Heart left ventricle (tissue), 16 donors: ENCODE results near the gene KIAA0930. TPM values are rescaled to one million over a fixed set of nuclear protein-coding genes. Genes with fewer than 3 reads are reported as not detected.

Experiments used
- ATAC-seq, 4 donors: fragments of 200-7000 bp; cut with Tn5 transposase; one replicate each; pipeline ENCODE4 v1.9.1; 2020 to 2022; ENCODE audit warnings: moderate library complexity in 4 of 4, mild to moderate bottlenecking in 3 of 4, moderate number of reproducible peaks in 1 of 4
- DNase-seq, 5 donors: peaks; one replicate each; pipeline ENCODE4 v3.0.0-alpha.2; 2020
- H3K27ac ChIP-seq, 12 donors: fragments of 200-600 bp; sonication (generic) in 4 of 12; one replicate each; pipeline versions ENCODE4 v1.5.0 to v1.8.0; 2016 to 2022; ENCODE audit warnings: mild to moderate bottlenecking in 2 of 12
- H3K27me3 ChIP-seq, 9 donors: fragments of 200-600 bp; sonication (generic) in 2 of 9; one replicate each; pipeline versions ENCODE4 v1.5.1 to v1.8.0; 2016 to 2022; ENCODE audit warnings: mild to moderate bottlenecking in 3 of 9
- H3K36me3 ChIP-seq, 9 donors: fragments of 200-600 bp; sonication (generic) in 2 of 9; one replicate each; pipeline versions ENCODE4 v1.5.0 to v1.8.0; 2018 to 2022; ENCODE audit warnings: mild to moderate bottlenecking in 2 of 9
- H3K4me1 ChIP-seq, 12 donors: fragments of 200-600 bp; sonication (generic) in 4 of 12; one replicate each; pipeline versions ENCODE4 v1.5.0 to v1.8.0; 2016 to 2022; ENCODE audit warnings: mild to moderate bottlenecking in 3 of 12
- H3K4me3 ChIP-seq, 12 donors: fragments of 200-600 bp; sonication (generic) in 4 of 12; one replicate each; pipeline versions ENCODE4 v1.5.0 to v1.8.0; 2017 to 2022; ENCODE audit warnings: mild to moderate bottlenecking in 9 of 12, moderate library complexity in 4 of 12
- H3K9me3 ChIP-seq, 12 donors: fragments of 200-600 bp; sonication (generic) in 4 of 12; one replicate each; pipeline versions ENCODE4 v1.5.0 to v1.8.0; 2016 to 2022; ENCODE audit warnings: mild to moderate bottlenecking in 1 of 12
- POLR2A ChIP-seq, 2 donors: fragments of 450-650 bp; IDR thresholded peaks; one replicate each; pipeline ENCODE4 v1.6.1; 2017; ENCODE audit warnings: antibody characterized with exemption in 2 of 2, mild to moderate bottlenecking in 2 of 2, moderate library complexity in 2 of 2
- WGBS, 4 donors: extraction: QIAGEN DNeasy Blood & Tissue Kit in 2 of 4; methylation state at CpG; one replicate each; pipeline versions ENCODE4 v1.1.5 to v1.1.7; 2013 to 2018; 5-methylcytosine and 5-hydroxymethylcytosine counted together
- intact Hi-C, 10 donors: fragments of 100-400 bp; cut with DNase I; formaldehyde crosslinking; loops; one replicate each; pipeline versions ENCODE4 v1.11.1 to v1.14.2; 2022
- polyA plus RNA-seq, 2 donors: library from polyadenylated mRNA; stranded (reverse); fragments of 200-250 nt; gene quantifications; one replicate each; pipeline ENCODE4 v1.2.3, GENCODE V29; 2013
- total RNA-seq, 9 donors: library from RNA; depleted of rRNA in 2 of 9; stranded (reverse); fragments of >200 nt in 2 of 9; fragmentation: NEBNext Ultra II Directional in 3 of 9; extraction: Animal tissue kit (Norgen Biotek cat#: 25700) in 3 of 9; gene quantifications; one replicate each; pipeline versions ENCODE4 v1.1.0 to v1.2.4, GENCODE V29; 2016 to 2023
- TF ChIP-seq, protein P1 (sequence below), 12 donors: fragments of 200-600 bp; sonication (generic) in 4 of 12; IDR thresholded peaks; one replicate each; pipeline versions ENCODE4 v1.5.0 to v1.8.0; 2018 to 2022; ENCODE audit warnings: antibody characterized with exemption in 12 of 12, mild to moderate bottlenecking in 5 of 12
- donor health status: ischemic (EF 13 %, LVEDD 7.1; RV severe dilation, severe dysfunction).
- donor health status: healthy with polysubstance abuse.
- donor health status: DM: no; HTN: yes; CAD: no.
- donor health status: DM: no; HTN: no; CAD: no.
- donor health status: ischemic (EF 25% LVEDD 6.9; RV normal size, moderate dysfunction).
- donor health status: ischemic (EF 25% LVEDD 5.7; RV mildly dilated, moderate dysfunction).
- donor health status: healthy.
- donor health status: DM: yes; HTN: yes; CAD: no.
- donor health status: ischemic (EF 35%, LVEDD 5.7; RV mildly dilated, moderate dysfunction).
- donor health status: nonischemic (EF 11% LVEDD 7.7; RV severe dilation, severe dysfunction).
- donor health status: DM: yes; HTN: yes; CAD: no.
- donor health status: PGD.
- donor health status: ischemic (EF 29% LVEDD 5.4; RV normal size, mild dysfunction).
- donor health status: nonischemic (EF 23%, LVEDD 6.1; RV moderate dilation, normal function).

The KIAA0930 gene
- total and polyA plus RNA-seq, 11 donors, result 8.5 to 67.1 (median 18.7) TPM

DNA sequence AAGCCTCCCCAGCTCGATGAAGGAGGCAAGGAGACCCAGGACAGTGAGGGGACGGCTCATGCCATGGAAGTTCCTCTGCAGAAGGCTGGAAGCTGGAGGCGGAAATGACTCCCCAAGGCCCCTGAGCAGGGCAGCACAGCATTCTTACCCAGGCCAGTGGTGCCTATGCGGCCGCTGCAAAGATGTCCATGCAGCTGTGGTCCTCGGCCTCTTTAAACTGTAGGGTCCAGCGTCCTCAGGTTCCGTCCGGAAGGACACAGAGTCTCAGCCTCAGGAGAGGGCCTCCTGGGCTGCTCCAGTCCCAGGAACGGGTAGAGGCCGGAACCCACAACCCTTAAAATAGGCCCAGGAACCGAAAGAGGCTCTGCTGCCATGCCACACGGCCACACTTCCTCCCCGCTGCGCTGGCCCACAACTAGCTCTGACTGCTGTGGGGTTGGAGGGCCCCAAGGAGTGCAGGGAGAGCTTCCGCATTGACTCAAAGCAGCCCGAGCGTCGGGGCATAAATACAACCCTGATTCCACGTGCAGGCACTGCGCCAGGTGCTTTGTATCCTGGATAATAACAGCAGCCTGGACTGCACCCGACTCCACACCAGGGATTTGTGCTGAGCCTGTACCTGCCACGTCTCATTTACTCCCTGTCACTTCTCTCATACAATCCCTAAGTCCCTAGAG lies 5.5 kb downstream of the KIAA0930 start:
- Histone ChIP-seq H3K27me3 (no peaks in the 10 kb centered on the region), H3K4me3 (peak overlapping the region in 1 of 12 donors; percentile 31), H3K36me3 (peaks cover 0 to 11% (median 0%) of the 10 kb centered on the region in 9 donors), H3K27ac (peak overlapping the region in 1 of 12 donors; percentile 84), H3K9me3 (no peaks in the 10 kb centered on the region), H3K4me1 (peaks cover 0 to 90% (median 9%) of the 10 kb centered on the region in 12 donors)
- ATAC-seq, result peak in 3 of 4 donors; percentile 30 to 69 (median 52)
- TF ChIP-seq POLR2A (IDR thresholded peaks at IDR 0.05), result no peak
- TF ChIP-seq, protein P1, sequence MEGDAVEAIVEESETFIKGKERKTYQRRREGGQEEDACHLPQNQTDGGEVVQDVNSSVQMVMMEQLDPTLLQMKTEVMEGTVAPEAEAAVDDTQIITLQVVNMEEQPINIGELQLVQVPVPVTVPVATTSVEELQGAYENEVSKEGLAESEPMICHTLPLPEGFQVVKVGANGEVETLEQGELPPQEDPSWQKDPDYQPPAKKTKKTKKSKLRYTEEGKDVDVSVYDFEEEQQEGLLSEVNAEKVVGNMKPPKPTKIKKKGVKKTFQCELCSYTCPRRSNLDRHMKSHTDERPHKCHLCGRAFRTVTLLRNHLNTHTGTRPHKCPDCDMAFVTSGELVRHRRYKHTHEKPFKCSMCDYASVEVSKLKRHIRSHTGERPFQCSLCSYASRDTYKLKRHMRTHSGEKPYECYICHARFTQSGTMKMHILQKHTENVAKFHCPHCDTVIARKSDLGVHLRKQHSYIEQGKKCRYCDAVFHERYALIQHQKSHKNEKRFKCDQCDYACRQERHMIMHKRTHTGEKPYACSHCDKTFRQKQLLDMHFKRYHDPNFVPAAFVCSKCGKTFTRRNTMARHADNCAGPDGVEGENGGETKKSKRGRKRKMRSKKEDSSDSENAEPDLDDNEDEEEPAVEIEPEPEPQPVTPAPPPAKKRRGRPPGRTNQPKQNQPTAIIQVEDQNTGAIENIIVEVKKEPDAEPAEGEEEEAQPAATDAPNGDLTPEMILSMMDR (IDR thresholded peaks at IDR 0.05), result no peak
- DNase-seq, result peak; percentile 40 to 78 (median 52)
- intact Hi-C loops, result loop anchor here in 1 of 10 donors (10.0 kb wide), 1 partner anchor 50 kb away; no protein-coding TSS in a partner anchor
- WGBS, 4 donors, result 74 to 86% (median 82%) methylated on average over 23 of the region's 23 CpGs

DNA sequence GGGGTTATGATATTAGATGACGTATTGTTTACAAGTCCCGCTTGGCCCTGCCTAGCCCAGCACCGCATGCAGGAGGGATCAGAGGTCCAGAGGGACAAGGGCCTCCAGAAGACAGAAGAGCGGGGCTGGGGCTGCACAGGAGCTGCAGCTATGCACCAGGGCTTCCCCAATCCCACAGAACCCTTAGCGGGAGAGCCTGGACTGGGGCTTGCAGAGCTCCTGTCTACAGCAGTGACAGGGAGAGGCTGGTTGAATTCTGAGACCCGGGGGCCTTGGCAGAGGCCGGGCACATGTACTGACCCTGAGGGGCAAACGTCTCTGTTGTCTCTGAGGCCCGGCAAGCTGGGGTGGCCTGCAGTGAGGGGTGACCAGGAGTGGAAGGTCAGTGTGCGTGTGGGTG lies 6.9 kb downstream of the KIAA0930 start:
- Histone ChIP-seq H3K27me3 (no peaks in the 10 kb centered on the region), H3K9me3 (no peaks in the 10 kb centered on the region), H3K36me3 (peaks cover 0 to 11% (median 0%) of the 10 kb centered on the region in 9 donors), H3K4me1 (peaks cover 0 to 81% (median 0%) of the 10 kb centered on the region in 12 donors), H3K4me3 (no peak overlapping the region), H3K27ac (peak overlapping the region in 1 of 12 donors; percentile 84)
- no peak for TF ChIP-seq POLR2A (IDR thresholded peaks at IDR 0.05)
- TF ChIP-seq, protein P1 (IDR thresholded peaks at IDR 0.05), result no peak
- peak in 1 of 5 donors; percentile 19 for DNase-seq
- intact Hi-C loops, result loop anchor here in 1 of 10 donors (10.0 kb wide), 1 partner anchor 49 kb away; no protein-coding TSS in a partner anchor
- 91 to 94% (median 93%) methylated on average over 3 to 10 of the region's 10 CpGs for WGBS, 4 donors
- ATAC-seq, result no peak

- H3K4me1 ChIP-seq, result peaks cover 0 to 77% (median 0%) of the 10 kb centered on the region in 12 donors
- intact Hi-C loops, result loop anchor here in 1 of 10 donors (10.0 kb wide), 1 partner anchor 49 kb away; no protein-coding TSS in a partner anchor
- H3K27ac ChIP-seq, result no peak overlapping the region
- 90 to 97% (median 95%) methylated on average over 9 to 10 of the region's 10 CpGs for WGBS, 4 donors
- no peaks in the 10 kb centered on the region for H3K9me3 ChIP-seq
- H3K4me3 ChIP-seq, result no peak overlapping the region
- DNase-seq (peak in 1 of 5 donors; percentile 19), ATAC-seq (no peak)
- H3K27me3 ChIP-seq, result no peaks in the 10 kb centered on the region
- peaks cover 0 to 11% (median 0%) of the 10 kb centered on the region in 9 donors for H3K36me3 ChIP-seq
- no peak for TF ChIP-seq POLR2A (IDR thresholded peaks at IDR 0.05)
- TF ChIP-seq, protein P1 (IDR thresholded peaks at IDR 0.05), result no peak
Observed at GRCh38 chr22:45233386-45233785, 7.3 kb downstream of the KIAA0930 start.

DNA sequence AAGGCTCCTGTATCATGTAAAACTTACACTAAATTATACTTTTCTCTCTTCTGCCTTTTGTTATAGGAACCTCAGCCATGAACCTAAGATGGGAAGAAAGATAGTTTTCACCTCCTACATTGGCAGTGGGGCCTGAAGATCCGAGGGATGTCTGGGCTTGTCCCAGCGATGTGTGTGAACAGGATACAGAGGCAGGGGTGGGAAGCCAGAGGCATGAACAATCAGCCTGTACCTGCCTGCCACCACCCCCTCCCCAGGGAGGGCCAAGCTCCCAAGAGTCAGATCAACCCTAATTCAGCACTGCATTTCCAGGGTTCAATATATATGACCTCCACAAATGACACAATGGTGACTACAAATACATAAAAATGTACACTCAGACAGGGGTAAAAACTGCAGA lies 9.4 kb downstream of the KIAA0930 start:
- 76 to 89% (median 83%) methylated on average over 2 of the region's 2 CpGs for WGBS, 4 donors
- Histone ChIP-seq H3K27me3 (no peaks in the 10 kb centered on the region), H3K36me3 (peaks cover 0 to under 1% (median 0%) of the 10 kb centered on the region in 9 donors), H3K9me3 (no peaks in the 10 kb centered on the region), H3K4me1 (peaks cover 0 to 79% (median 0%) of the 10 kb centered on the region in 12 donors), H3K4me3 (no peak overlapping the region), H3K27ac (peak overlapping the region in 1 of 12 donors; percentile 49)
- intact Hi-C loops, result loop anchor here in 1 of 10 donors (10.0 kb wide), 1 partner anchor 46 kb away; no protein-coding TSS in a partner anchor
- DNase-seq (no peak), ATAC-seq (no peak)
- TF ChIP-seq, protein P1 (IDR thresholded peaks at IDR 0.05), result no peak
- TF ChIP-seq POLR2A (IDR thresholded peaks at IDR 0.05), result no peak
